ENCODE results near the gene IQCE. TPM values are rescaled to one million over a fixed set of nuclear protein-coding genes. Genes with fewer than 3 reads are reported as not detected.

The IQCE gene
- total RNA-seq, 1 donor from 2014 or later: 25.7 TPM

DNA sequence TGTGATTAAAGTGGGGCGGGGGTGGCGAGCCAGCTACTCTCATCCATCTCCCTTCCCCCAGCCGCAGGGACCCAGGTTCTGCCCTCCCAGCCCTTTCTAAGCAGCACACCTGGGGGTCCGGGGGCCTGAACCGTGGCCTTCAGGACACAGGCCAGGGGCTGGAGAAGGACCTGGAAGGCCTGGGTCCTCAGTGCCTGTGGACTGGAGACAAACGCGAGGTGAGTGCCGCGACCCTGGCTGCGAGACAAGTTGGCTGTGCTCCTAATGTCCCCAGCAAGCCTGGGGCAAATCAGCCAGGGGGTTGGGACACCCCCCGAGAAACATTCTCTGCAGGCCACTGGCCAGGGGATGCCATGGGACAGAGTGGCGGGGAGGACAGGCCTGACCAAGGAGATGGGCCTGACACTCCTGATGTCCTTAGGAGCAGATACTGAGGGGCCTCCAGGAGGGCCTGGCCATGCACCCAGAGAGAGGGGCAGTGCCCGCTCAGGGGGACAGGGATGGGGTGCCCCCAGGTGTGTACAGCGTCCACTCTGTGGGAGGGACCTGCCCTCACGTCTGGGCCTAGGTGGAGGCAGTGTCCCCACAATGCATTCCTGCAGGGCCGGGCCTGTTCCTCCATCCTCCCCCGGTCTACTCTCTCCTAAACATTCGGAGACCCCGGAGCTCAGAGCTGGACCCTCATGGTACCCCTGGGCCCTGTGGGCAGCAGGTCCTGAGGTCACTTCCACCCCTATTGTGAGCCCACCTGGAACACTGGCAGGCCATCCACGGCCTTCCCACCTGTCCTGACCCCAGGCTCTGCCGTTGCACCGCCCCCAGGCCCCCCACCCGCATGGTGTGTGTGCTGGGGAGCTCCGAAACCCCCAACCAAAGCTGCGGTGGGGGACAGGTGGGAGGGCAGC is 16.5 kb upstream of the IQCE start:
- H3K27ac Mint-ChIP-seq: no peak overlapping the region
- no peaks in the 10 kb centered on the region for H3K27me3 Mint-ChIP-seq
- H3K4me3 Mint-ChIP-seq: no peak overlapping the region
- no peaks in the 10 kb centered on the region for H3K36me3 Mint-ChIP-seq
- no peaks in the 10 kb centered on the region for H3K4me1 Mint-ChIP-seq (ENCODE audit: unreplicated experiment)
- no peaks in the 10 kb centered on the region for H3K9me3 Mint-ChIP-seq
- no peak for DNase-seq (ENCODE audit: extremely low spot score, unreplicated experiment)
- TF ChIP-seq, protein P1, sequence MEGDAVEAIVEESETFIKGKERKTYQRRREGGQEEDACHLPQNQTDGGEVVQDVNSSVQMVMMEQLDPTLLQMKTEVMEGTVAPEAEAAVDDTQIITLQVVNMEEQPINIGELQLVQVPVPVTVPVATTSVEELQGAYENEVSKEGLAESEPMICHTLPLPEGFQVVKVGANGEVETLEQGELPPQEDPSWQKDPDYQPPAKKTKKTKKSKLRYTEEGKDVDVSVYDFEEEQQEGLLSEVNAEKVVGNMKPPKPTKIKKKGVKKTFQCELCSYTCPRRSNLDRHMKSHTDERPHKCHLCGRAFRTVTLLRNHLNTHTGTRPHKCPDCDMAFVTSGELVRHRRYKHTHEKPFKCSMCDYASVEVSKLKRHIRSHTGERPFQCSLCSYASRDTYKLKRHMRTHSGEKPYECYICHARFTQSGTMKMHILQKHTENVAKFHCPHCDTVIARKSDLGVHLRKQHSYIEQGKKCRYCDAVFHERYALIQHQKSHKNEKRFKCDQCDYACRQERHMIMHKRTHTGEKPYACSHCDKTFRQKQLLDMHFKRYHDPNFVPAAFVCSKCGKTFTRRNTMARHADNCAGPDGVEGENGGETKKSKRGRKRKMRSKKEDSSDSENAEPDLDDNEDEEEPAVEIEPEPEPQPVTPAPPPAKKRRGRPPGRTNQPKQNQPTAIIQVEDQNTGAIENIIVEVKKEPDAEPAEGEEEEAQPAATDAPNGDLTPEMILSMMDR (conservative IDR thresholded peaks at IDR 0.05): no peak

- H3K27ac Mint-ChIP-seq: no peak overlapping the region
- peaks cover 3% of the 10 kb centered on the region for H3K36me3 Mint-ChIP-seq
- no peaks in the 10 kb centered on the region for H3K9me3 Mint-ChIP-seq
- no peak for DNase-seq (ENCODE audit: extremely low spot score, unreplicated experiment)
- no peak overlapping the region for H3K4me3 Mint-ChIP-seq
- TF ChIP-seq, protein P1 (conservative IDR thresholded peaks at IDR 0.05): no peak
- H3K4me1 Mint-ChIP-seq (ENCODE audit: unreplicated experiment): no peaks in the 10 kb centered on the region
- H3K27me3 Mint-ChIP-seq: no peaks in the 10 kb centered on the region
Observed at GRCh38 chr7:2542916-2543871, 15.6 kb upstream of the IQCE start.

DNA sequence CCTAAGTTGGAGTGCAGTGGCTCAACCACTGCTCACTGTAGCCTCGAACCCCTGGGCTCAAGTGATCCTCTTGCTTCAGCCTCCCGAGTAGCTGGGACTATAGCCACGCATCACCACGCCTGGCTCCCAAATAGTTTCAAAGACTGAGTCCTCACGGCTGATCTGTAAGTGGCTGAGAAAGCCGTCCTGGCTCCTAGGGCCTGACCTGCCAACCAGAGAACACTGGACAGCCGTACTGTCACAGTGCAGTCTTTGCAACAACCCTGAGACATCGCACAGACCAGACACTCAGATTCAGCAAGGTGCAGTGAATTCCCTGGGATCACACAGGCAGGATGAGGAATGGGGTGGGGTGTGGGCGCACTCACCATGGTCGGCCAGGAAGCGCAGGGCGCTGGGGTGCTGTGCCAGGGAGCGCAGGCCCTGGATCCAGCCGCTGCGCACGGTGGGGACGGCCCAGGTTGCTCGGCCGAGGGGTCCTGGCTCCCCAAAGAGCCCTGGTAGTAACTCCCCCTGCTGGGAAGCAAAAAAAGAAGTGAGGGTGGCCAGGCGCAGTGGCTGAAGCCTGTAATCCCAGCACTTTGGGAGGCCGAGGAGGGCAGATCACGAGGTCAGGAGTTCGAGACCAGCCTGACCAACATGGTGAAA is 14.1 kb upstream of the IQCE start:
- no peaks in the 10 kb centered on the region for H3K9me3 Mint-ChIP-seq
- no peaks in the 10 kb centered on the region for H3K4me1 Mint-ChIP-seq (ENCODE audit: unreplicated experiment)
- H3K27me3 Mint-ChIP-seq: no peaks in the 10 kb centered on the region
- TF ChIP-seq, protein P1 (conservative IDR thresholded peaks at IDR 0.05): no peak
- no peak for DNase-seq (ENCODE audit: extremely low spot score, unreplicated experiment)
- peaks cover 4% of the 10 kb centered on the region for H3K36me3 Mint-ChIP-seq
- H3K27ac Mint-ChIP-seq: no peak overlapping the region
- no peak overlapping the region for H3K4me3 Mint-ChIP-seq

- Mint-ChIP-seq H3K36me3 (peaks cover 4% of the 10 kb centered on the region), H3K4me3 (no peak overlapping the region)
Observed at GRCh38 chr7:2545746-2546425, 12.9 kb upstream of the IQCE start.

More at GRCh38 chr7:2545746-2546425, 12.9 kb upstream of the IQCE start:
- Mint-ChIP-seq H3K27me3 (no peaks in the 10 kb centered on the region), H3K27ac (no peak overlapping the region), H3K9me3 (no peaks in the 10 kb centered on the region), H3K4me1 (ENCODE audit: unreplicated experiment) (no peaks in the 10 kb centered on the region)
- TF ChIP-seq, protein P1 (conservative IDR thresholded peaks at IDR 0.05): no peak
- no peak for DNase-seq (ENCODE audit: extremely low spot score, unreplicated experiment)
